Hindlimb muscle (tissue), 1 donor: Measurements from ENCODE around the gene COL4A3. TPM values are rescaled to one million over a fixed set of nuclear protein-coding genes. Genes with fewer than 3 reads are reported as not detected.

Experiments used
- DNase-seq: peaks from one replicate; pipeline ENCODE4 v3.0.0-alpha.2; 2013
- polyA plus RNA-seq: library from polyadenylated mRNA; unstranded; fragments of 120-200 nt; gene quantifications from one replicate; pipeline ENCODE4 v1.2.1, GENCODE V29; 2013; ENCODE audit not compliant: insufficient read length

Gene COL4A3
- polyA plus RNA-seq, 1 donor = 0.03 TPM

- DNase-seq = no peak
These were observed 131.4 kb downstream of the COL4A3 start for GRCh38 chr2:227295806-227296205.

DNA sequence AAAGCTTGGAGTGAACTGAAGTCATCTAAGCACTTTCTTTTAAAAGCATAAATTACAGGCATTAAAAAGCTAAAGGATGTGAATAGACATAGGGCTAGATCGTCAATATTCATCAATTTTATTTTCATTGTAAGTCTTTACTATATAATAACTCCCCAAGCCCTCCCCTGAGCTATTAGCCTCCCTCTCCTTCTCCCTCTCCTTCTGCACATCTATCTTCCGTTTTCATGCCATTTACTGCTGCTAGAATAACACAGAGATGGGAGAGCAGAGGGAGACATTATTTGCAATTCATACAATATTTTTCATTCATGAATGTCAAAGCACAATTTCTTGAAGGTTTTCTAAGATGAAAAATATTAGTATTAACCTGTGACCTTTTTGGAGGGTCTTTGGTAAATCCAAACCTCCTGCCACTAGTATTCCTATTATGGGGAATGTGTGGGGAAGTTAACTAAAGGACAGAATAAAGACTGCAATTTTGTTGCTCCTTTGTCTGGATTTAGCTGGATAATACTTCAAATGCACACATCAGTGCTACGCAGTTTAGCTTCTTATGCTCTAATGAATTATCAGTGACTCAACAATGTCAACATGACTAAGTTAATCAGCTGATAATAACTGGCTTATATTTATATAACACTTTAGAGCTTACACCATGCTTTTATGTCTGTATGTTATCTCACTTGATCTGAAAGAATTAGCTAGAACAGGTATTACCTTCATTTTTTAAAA, 132.4 kb downstream of the COL4A3 start:
- DNase-seq = no peak

- no peak for DNase-seq
These were observed 137.1 kb downstream of the COL4A3 start for GRCh38 chr2:227301523-227301922.

DNA sequence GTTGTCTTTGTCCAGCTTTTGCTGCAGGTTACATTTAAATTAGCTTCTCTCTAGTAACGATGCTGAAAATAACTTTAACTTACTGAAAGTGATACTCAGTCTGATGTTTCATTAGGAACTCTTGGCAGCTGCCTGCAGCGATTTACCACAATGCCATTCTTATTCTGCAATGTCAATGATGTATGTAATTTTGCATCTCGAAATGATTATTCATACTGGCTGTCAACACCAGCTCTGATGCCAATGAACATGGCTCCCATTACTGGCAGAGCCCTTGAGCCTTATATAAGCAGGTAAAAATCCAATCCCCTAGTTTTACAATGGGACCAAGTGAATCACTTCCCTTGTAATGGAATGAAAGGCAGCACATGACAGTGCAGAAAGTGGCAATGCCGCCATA, 144.4 kb downstream of the COL4A3 start:
- DNase-seq = no peak

- no peak for DNase-seq
These were observed 146.3 kb downstream of the COL4A3 start for GRCh38 chr2:227310756-227311110.

DNA sequence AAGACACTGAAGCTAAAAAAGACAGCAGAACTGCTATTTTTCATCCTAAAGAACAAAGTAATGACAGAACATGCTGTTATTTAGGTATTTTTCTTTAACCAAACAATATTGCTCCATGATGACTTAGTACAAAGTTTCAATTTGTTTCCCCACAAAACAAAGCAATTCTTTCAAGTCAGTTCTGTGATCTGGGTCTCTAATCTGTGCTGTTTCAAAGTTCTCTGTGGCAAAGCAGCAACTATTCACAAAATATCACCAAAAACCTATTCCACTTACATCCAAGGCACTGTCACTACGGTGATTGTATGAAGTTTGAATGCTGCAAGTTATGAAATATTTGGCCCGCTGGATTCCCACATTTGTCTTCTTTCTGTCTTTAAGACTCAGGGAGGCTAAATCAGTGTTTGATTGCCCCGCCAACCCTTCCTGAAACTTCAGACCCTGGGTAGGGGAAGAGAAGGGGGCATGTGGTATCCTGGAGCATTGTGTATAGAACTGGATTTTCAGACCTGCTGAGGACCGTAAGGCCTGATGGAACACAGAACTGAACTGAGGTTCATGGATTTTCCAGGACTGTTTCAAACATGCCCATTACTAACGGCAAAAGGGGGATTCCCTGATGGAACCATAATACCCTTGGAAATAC, 147.6 kb downstream of the COL4A3 start:
- no peak for DNase-seq

GRCh38 chr2:227312579-227312978, 148.2 kb downstream of the COL4A3 start:
- no peak for DNase-seq

DNA sequence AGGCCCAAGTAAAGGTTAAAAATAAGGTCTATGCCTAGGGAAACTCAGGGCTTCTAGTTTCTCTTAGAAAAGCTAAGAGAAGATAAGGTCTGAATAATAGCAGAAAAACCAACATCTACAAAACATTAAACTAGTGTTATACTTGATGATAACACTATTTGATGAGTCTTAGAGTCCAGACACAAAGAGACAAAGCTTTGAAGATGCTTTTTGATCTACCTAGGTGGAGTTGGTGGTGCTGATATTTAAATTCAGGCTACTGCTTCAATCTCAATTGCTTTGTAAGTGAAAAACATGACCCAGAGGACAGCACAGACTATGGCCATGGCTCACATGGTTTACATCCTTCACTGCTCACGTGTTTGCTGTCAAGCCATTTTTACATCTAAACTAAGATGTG, 148.9 kb downstream of the COL4A3 start:
- no peak for DNase-seq

DNA sequence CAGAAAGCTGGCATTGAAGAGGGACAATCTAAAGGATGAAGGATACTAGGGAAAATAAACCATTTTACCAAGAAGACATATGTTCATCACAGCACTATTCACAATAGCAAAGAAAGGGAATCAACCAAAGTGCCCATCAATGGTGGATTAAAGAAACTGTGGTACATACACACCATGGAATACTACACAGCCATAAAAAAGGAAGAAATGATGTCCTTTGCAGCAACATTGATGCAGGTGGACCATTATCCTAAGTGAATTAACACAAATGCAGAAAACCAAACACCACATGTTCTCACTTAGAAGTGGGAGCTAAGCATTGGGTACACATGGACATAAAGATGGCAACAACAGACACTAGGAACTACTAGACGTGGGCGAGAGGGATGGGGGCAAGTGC, 153.4 kb downstream of the COL4A3 start:
- DNase-seq = no peak

GRCh38 chr2:227320305-227321094, 156.1 kb downstream of the COL4A3 start:
- no peak for DNase-seq

GRCh38 chr2:227322530-227323205, 158.2 kb downstream of the COL4A3 start:
- no peak for DNase-seq

- DNase-seq = no peak
These were observed 159.4 kb downstream of the COL4A3 start for GRCh38 chr2:227323818-227324217.

DNA sequence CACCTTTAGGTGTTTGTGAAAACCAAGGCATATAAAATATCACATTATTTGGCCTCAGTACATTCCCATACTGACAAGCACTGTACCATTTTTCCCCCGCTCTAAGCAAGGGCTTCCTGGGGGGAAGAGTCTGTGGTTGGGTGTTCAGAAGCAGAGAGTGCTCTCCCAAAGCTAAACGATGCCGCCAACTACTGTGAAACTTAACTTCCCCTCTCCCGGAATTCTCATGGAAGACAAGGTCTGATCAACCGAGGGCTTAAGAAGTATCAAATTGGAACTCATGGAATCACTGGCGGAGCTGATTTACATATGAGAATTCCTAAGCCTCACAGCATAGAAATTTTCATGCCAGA, 160.2 kb downstream of the COL4A3 start:
- DNase-seq = no peak

GRCh38 chr2:227324995-227325838, 160.8 kb downstream of the COL4A3 start, which contains the start of gene MFF:
MFF (plus strand) TSS chr2:227325251; CDS start chr2:227330666, 5,415 bp downstream.
- DNase-seq = peak; percentile 96

- peak; percentile 29 for DNase-seq
These were observed 161.4 kb downstream of the COL4A3 start for GRCh38 chr2:227325839-227326195.

DNA sequence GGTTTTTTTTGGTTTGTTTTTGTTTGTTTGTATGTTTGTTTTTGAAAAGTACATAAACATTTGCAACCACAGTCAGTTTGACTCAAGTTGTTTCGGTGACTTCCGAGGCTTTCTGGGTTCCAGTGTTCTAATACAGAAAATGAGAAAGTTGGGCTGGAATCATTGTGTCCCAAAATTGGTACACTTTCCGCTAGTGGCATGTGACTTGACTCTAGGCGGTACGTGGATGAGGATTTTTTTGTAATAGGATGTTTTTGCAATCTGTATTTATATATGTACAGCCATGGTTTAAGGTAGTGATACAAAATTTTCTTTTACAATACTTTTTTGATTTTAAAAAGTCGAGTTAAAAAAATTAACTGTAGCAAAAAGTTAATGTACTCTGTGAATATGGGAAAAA, 162.4 kb downstream of the COL4A3 start:
- DNase-seq = no peak

- no peak for DNase-seq
These were observed 171.3 kb downstream of the COL4A3 start for GRCh38 chr2:227335713-227336112.

DNA sequence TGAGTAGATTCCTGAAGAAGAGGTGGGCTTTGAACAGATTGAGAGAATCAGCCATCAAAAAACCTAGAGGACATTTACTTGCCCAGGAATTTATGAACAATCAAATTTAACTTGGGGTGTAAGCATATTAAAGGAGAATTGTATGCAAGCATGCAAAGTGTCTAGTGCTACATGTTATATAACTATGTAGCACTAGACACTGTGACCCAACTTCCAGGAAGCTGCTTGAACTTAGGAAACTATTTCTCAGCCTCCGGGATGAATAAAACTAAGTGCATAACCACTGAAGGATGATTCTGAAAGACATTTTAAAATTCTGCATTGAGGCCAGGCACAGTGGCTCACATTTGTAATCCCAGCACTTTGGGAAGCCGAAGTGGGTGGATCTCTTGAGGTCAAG, 173.0 kb downstream of the COL4A3 start:
- no peak for DNase-seq

DNA sequence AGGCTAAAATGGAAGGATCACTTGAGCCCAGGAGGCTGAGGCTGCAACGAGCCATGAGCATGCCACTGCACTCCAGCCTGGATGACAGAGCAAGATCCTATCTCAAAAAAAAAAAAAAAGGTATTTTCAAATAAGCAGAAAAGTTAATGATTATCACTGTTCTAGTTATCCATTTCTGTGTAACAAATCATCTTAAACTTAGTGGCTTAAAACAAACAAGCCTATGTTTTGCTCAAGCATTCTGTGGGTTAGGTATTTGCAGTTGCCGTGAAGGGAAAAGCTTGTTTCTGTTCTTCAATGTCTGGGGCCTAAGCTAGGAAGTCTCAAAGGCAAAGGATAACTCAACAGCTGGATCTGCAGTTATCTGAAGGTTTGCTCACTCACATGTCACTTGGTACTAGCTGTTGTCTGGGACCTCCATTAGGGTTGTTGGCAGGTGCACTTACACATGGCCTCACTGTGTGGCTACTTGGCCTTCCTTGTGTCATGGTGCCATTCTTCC, 174.7 kb downstream of the COL4A3 start:
- no peak for DNase-seq

- no peak for DNase-seq
These were observed 175.7 kb downstream of the COL4A3 start for GRCh38 chr2:227340106-227340505.

- no peak for DNase-seq
These were observed 177.1 kb downstream of the COL4A3 start for GRCh38 chr2:227341553-227341952.

GRCh38 chr2:227344231-227344630, 179.8 kb downstream of the COL4A3 start:
- no peak for DNase-seq
